Measurements from ENCODE around the gene PEX5L. TPM values are rescaled to one million over a fixed set of nuclear protein-coding genes. Genes with fewer than 3 reads are reported as not detected.
A peak's percentile ranks its signal among the peaks of the same experiment; 100 is the strongest.

The PEX5L gene
- total and polyA plus RNA-seq, 4 experiments from 2014 or later = 0.06 TPM; not detected in 3

DNA sequence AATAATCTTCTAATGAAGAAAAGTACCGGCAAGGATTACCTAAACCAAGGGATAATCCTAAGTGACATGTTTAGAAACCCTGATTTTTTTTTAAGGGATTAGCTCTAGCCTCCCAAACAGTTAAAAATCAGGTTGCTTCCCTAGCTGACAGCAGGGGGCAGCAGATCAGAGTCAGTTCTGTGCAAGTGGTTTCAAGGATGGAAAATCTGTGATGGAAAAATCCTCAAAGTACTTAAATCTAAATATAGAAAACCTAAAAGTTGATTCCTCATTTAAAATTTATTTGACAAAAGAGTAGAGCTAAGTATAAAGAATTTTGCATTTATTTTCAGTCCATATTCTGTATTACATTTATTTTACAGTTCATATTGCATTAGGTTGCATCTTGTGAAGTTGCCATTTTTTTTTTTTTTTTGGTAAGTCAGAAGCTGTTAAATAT, 107.6 kb downstream of the PEX5L start:
- H3K4me1 ChIP-seq (ENCODE audit: insufficient read depth, low read length) = no peaks in the 10 kb centered on the region
- ChIA-PET CTCF (ENCODE audit: partially characterized antibody) (interaction anchor here (0.7 to 2.6 kb wide), 13 partner anchors 10 to 1771 kb away, joined by 3 to 15 read pairs (median 5); no protein-coding TSS in a partner anchor), POLR2A (ENCODE audit: partially characterized antibody) (no interaction called here)
- H3K27ac Mint-ChIP-seq = no peak overlapping the region
- H3K4me3 Mint-ChIP-seq = no peak overlapping the region
- H3K27ac ChIP-seq (ENCODE audit: low read depth, low read length) = no peak overlapping the region
- no peaks in the 10 kb centered on the region for H3K27me3 ChIP-seq (ENCODE audit: insufficient read depth, low read length)
- H3K4me1 Mint-ChIP-seq = peaks cover 0 to 1% (median 0%) of the 10 kb centered on the region in 4 donors
- H3K36me3 ChIP-seq (ENCODE audit: insufficient read depth, low read length) = no peaks in the 10 kb centered on the region
- intact Hi-C loops (cut with micrococcal nuclease) = no loop called here
- DNase-seq = peak in 4 of 5 donors; percentile 14 to 32 (median 20)
- no peaks in the 10 kb centered on the region for H3K9me3 ChIP-seq (ENCODE audit: control insufficient read depth in 1 of 2, low read length in 2 of 2)
- H3K4me3 ChIP-seq (ENCODE audit: low read length in 2 of 2) = no peak overlapping the region
- H3K27me3 Mint-ChIP-seq = peaks cover 3 to 14% of the 10 kb centered on the region in 2 donors
- H3K36me3 Mint-ChIP-seq = no peaks in the 10 kb centered on the region
- no peaks in the 10 kb centered on the region for H3K9me3 Mint-ChIP-seq

DNA sequence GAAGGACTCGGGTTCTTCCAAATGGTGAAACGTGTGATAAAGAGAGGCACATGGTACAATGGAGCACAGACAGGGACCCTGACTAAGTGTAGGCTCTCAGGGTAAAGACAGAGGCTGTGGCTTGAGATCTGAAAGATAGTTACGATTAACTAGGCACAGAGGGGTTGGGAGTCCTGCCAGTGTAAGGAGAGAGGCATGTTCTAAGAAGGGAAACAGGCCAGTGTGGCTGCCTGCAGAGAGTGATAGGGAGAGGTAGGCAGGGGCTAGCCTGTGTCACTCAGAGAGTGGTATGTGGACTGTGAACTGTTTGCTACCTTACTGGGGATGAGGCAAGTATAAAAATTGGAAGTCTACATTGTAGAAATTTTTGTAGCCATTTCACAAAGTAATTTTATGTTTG, 109.5 kb downstream of the PEX5L start:
- Histone ChIP-seq H3K27ac (ENCODE audit: low read depth, low read length) (no peak overlapping the region), H3K4me1 (ENCODE audit: insufficient read depth, low read length) (no peaks in the 10 kb centered on the region), H3K9me3 (ENCODE audit: control insufficient read depth in 1 of 2, low read length in 2 of 2) (no peaks in the 10 kb centered on the region), H3K36me3 (ENCODE audit: insufficient read depth, low read length) (no peaks in the 10 kb centered on the region), H3K27me3 (ENCODE audit: insufficient read depth, low read length) (no peaks in the 10 kb centered on the region), H3K4me3 (ENCODE audit: low read length in 2 of 2) (no peak overlapping the region)
- Mint-ChIP-seq H3K4me1 (peaks cover 0 to 7% (median 1%) of the 10 kb centered on the region in 4 donors), H3K4me3 (no peak overlapping the region), H3K27me3 (peaks cover 3 to 14% of the 10 kb centered on the region in 2 donors), H3K36me3 (no peaks in the 10 kb centered on the region), H3K27ac (no peak overlapping the region), H3K9me3 (no peaks in the 10 kb centered on the region)
- intact Hi-C loops (cut with micrococcal nuclease) = no loop called here
- no peak for DNase-seq
- CTCF ChIA-PET (ENCODE audit: partially characterized antibody) = interaction anchor here (1.0 kb wide), 1 partner anchor 9 kb away, joined by 3 read pairs; no protein-coding TSS in a partner anchor
- POLR2A ChIA-PET (ENCODE audit: partially characterized antibody) = no interaction called here

GRCh38 chr3:179921951-179922350, 114.8 kb downstream of the PEX5L start:
- no peak overlapping the region for H3K27ac Mint-ChIP-seq
- ChIA-PET POLR2A (ENCODE audit: partially characterized antibody) (no interaction called here), CTCF (ENCODE audit: partially characterized antibody) (interaction anchor here (1.0 kb wide), 1 partner anchor 9 kb away, joined by 3 read pairs; no protein-coding TSS in a partner anchor)
- Histone ChIP-seq H3K27me3 (ENCODE audit: insufficient read depth, low read length) (no peaks in the 10 kb centered on the region), H3K4me1 (ENCODE audit: insufficient read depth, low read length) (no peaks in the 10 kb centered on the region), H3K27ac (ENCODE audit: low read depth, low read length) (no peak overlapping the region), H3K9me3 (ENCODE audit: control insufficient read depth in 1 of 2, low read length in 2 of 2) (no peaks in the 10 kb centered on the region), H3K4me3 (ENCODE audit: low read length in 2 of 2) (no peak overlapping the region), H3K36me3 (ENCODE audit: insufficient read depth, low read length) (no peaks in the 10 kb centered on the region)
- intact Hi-C loops (cut with micrococcal nuclease) = no loop called here
- H3K4me3 Mint-ChIP-seq = no peak overlapping the region
- H3K36me3 Mint-ChIP-seq = no peaks in the 10 kb centered on the region
- H3K4me1 Mint-ChIP-seq = peaks cover 0 to 7% (median 1%) of the 10 kb centered on the region in 4 donors
- no peaks in the 10 kb centered on the region for H3K9me3 Mint-ChIP-seq
- peaks cover 10 to 13% of the 10 kb centered on the region in 2 donors for H3K27me3 Mint-ChIP-seq
- DNase-seq = no peak

GRCh38 chr3:179921500-179921899, 115.2 kb downstream of the PEX5L start:
- intact Hi-C loops (cut with micrococcal nuclease) = no loop called here
- DNase-seq = no peak
- Mint-ChIP-seq H3K4me1 (peaks cover 0 to 7% (median 1%) of the 10 kb centered on the region in 4 donors), H3K27ac (peak overlapping the region in 1 of 7 donors; percentile 32), H3K9me3 (no peaks in the 10 kb centered on the region), H3K36me3 (no peaks in the 10 kb centered on the region), H3K4me3 (no peak overlapping the region), H3K27me3 (peaks cover 10 to 12% of the 10 kb centered on the region in 2 donors)
- Histone ChIP-seq H3K4me3 (ENCODE audit: low read length in 2 of 2) (no peak overlapping the region), H3K4me1 (ENCODE audit: insufficient read depth, low read length) (no peaks in the 10 kb centered on the region), H3K9me3 (ENCODE audit: control insufficient read depth in 1 of 2, low read length in 2 of 2) (no peaks in the 10 kb centered on the region), H3K27me3 (ENCODE audit: insufficient read depth, low read length) (no peaks in the 10 kb centered on the region), H3K27ac (ENCODE audit: low read depth, low read length) (no peak overlapping the region), H3K36me3 (ENCODE audit: insufficient read depth, low read length) (no peaks in the 10 kb centered on the region)
- POLR2A ChIA-PET (ENCODE audit: partially characterized antibody) = no interaction called here
- CTCF ChIA-PET (ENCODE audit: partially characterized antibody) = no interaction called here

DNA sequence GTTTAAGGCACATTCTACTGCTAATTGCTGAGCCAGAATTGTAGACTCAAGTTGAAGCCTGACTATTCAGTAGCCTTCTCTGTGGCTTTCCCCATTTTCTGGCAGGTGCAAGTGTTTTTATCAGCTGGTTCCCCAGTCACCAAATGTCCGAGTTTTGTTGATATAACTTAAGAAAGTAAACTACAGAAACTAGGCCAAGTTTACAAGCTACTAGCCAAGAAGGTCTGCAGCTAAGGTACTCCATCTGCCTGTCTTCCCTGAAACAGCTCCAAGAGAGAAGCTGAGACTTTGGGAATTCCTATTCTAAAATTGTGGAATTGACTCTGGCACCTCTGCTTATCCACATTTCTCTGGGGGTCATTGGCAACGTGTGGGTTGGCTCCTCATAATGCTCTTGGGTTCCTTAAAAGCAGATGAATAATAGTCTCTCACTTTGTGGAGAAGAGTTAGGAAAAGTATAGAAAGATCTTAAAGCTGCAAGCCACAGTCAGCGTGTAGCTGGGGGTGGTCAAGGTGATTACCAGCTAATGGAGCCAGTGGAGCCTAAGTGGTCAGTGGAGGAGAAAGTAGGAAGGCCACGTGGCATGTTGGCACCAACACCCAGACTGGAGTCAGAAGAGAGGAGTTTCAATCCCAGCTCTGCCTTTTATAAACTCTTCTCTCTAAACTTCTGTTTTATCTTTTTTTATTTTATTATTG, 128.8 kb downstream of the PEX5L start:
- no peak overlapping the region for H3K27ac ChIP-seq (ENCODE audit: low read depth, low read length)
- no peak for DNase-seq
- H3K27me3 ChIP-seq (ENCODE audit: insufficient read depth, low read length) = no peaks in the 10 kb centered on the region
- H3K36me3 ChIP-seq (ENCODE audit: insufficient read depth, low read length) = no peaks in the 10 kb centered on the region
- no peaks in the 10 kb centered on the region for H3K9me3 Mint-ChIP-seq
- H3K27me3 Mint-ChIP-seq = peaks cover 9 to 10% of the 10 kb centered on the region in 2 donors
- H3K27ac Mint-ChIP-seq = no peak overlapping the region
- H3K4me3 ChIP-seq (ENCODE audit: low read length in 2 of 2) = no peak overlapping the region
- H3K9me3 ChIP-seq (ENCODE audit: control insufficient read depth in 1 of 2, low read length in 2 of 2) = no peaks in the 10 kb centered on the region
- ChIA-PET POLR2A (ENCODE audit: partially characterized antibody) (no interaction called here), CTCF (ENCODE audit: partially characterized antibody) (interaction anchor here (1.7 kb wide), 1 partner anchor 21 kb away, joined by 6 read pairs; no protein-coding TSS in a partner anchor)
- no peak overlapping the region for H3K4me3 Mint-ChIP-seq
- no peaks in the 10 kb centered on the region for H3K36me3 Mint-ChIP-seq
- no peaks in the 10 kb centered on the region for H3K4me1 ChIP-seq (ENCODE audit: insufficient read depth, low read length)
- H3K4me1 Mint-ChIP-seq = no peaks in the 10 kb centered on the region
- intact Hi-C loops (cut with micrococcal nuclease) = no loop called here

DNA sequence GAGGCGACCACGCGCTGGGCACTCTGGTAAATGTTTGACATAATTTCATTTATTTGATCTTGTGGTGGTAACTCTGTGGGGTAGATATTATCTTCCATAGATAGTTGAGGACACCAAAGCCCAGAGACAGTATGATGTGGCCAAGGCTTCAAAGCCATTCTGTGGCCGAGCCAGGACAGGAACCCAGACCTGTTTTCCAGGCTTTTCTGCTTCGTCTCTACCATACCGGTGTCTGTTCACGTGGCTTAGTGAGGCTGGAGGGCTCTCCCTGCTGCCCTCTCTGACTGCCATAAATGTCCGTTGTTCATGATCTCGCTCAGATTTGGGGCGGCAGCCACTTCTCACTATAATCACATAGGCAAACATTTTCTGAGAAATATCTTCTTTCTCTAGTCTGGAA, 134.7 kb downstream of the PEX5L start:
- H3K4me1 Mint-ChIP-seq = no peaks in the 10 kb centered on the region
- intact Hi-C loops (cut with micrococcal nuclease) = no loop called here

GRCh38 chr3:179898024-179898423, 138.7 kb downstream of the PEX5L start:
- peak in 4 of 5 donors; percentile 2 to 22 (median 6) for DNase-seq
- no peak overlapping the region for H3K27ac Mint-ChIP-seq
- no peaks in the 10 kb centered on the region for H3K4me1 Mint-ChIP-seq
- H3K27me3 ChIP-seq (ENCODE audit: insufficient read depth, low read length) = no peaks in the 10 kb centered on the region
- H3K9me3 Mint-ChIP-seq = no peaks in the 10 kb centered on the region
- H3K4me3 ChIP-seq (ENCODE audit: low read length in 2 of 2) = no peak overlapping the region
- H3K27me3 Mint-ChIP-seq = peaks cover 1 to 10% of the 10 kb centered on the region in 2 donors
- H3K36me3 Mint-ChIP-seq = no peaks in the 10 kb centered on the region
- no peaks in the 10 kb centered on the region for H3K4me1 ChIP-seq (ENCODE audit: insufficient read depth, low read length)
- ChIA-PET POLR2A (ENCODE audit: partially characterized antibody) (no interaction called here), CTCF (ENCODE audit: partially characterized antibody) (no interaction called here)
- no peaks in the 10 kb centered on the region for H3K36me3 ChIP-seq (ENCODE audit: insufficient read depth, low read length)
- intact Hi-C loops (cut with micrococcal nuclease) = no loop called here
- H3K9me3 ChIP-seq (ENCODE audit: control insufficient read depth in 1 of 2, low read length in 2 of 2) = no peaks in the 10 kb centered on the region
- H3K4me3 Mint-ChIP-seq = no peak overlapping the region
- no peak overlapping the region for H3K27ac ChIP-seq (ENCODE audit: low read depth, low read length)

More for the DNA sequence above, 134.7 kb downstream of the PEX5L start:
- Histone ChIP-seq H3K4me3 (ENCODE audit: low read length in 2 of 2) (no peak overlapping the region), H3K27me3 (ENCODE audit: insufficient read depth, low read length) (no peaks in the 10 kb centered on the region), H3K9me3 (ENCODE audit: control insufficient read depth in 1 of 2, low read length in 2 of 2) (no peaks in the 10 kb centered on the region), H3K36me3 (ENCODE audit: insufficient read depth, low read length) (no peaks in the 10 kb centered on the region), H3K4me1 (ENCODE audit: insufficient read depth, low read length) (no peaks in the 10 kb centered on the region), H3K27ac (ENCODE audit: low read depth, low read length) (no peak overlapping the region)
- DNase-seq = no peak
- peaks cover 11% of the 10 kb centered on the region in 2 donors for H3K27me3 Mint-ChIP-seq
- no peaks in the 10 kb centered on the region for H3K36me3 Mint-ChIP-seq
- ChIA-PET CTCF (ENCODE audit: partially characterized antibody) (no interaction called here), POLR2A (ENCODE audit: partially characterized antibody) (no interaction called here)
- no peaks in the 10 kb centered on the region for H3K9me3 Mint-ChIP-seq
- no peak overlapping the region for H3K27ac Mint-ChIP-seq
- no peak overlapping the region for H3K4me3 Mint-ChIP-seq
